Effector memory CD8-positive, alpha-beta T cell (primary cell): ENCODE results near the gene CETP.

Experiments
- ATAC-seq: fragments of 150-1000 bp; cut with Tn5 transposase; replicated peaks from 2 replicates; pipeline ENCODE4 v1.10.0; 2021; ENCODE audit warnings: mild to moderate bottlenecking, moderate library complexity
- DNase-seq, 3 experiments: peaks; one replicate each; pipeline ENCODE4 v3.0.0; 2021
- H3K27ac Mint-ChIP-seq, 2 donors: one replicate each; pipeline ENCODE4 v1.8.0; 2022; ENCODE audit warnings: mild to moderate bottlenecking in 2 of 2, mixed read lengths in 2 of 2, moderate library complexity in 2 of 2
- H3K27me3 Mint-ChIP-seq, 2 donors: one replicate each; pipeline ENCODE4 v1.8.0; 2022; ENCODE audit warnings: mixed read lengths in 2 of 2
- H3K36me3 Mint-ChIP-seq: one replicate; pipeline ENCODE4 v1.8.0; 2022; ENCODE audit warnings: mild to moderate bottlenecking, moderate library complexity, mixed read lengths; ENCODE audit not compliant: insufficient read depth
- H3K4me1 Mint-ChIP-seq, 2 donors: one replicate each; pipeline ENCODE4 v1.8.0; 2022; ENCODE audit warnings: low read depth in 2 of 2, mixed read lengths in 2 of 2
- H3K4me3 Mint-ChIP-seq, 2 donors: one replicate each; pipeline ENCODE4 v1.8.0; 2022; ENCODE audit warnings: mild to moderate bottlenecking in 2 of 2, mixed read lengths in 2 of 2, moderate library complexity in 2 of 2
- H3K9me3 Mint-ChIP-seq, 2 donors: one replicate each; pipeline ENCODE4 v1.8.0; 2022; ENCODE audit warnings: mixed read lengths in 2 of 2

CETP gene

GRCh38 chr16:57007050-57007449 lies 45.3 kb downstream of the CETP start:
- H3K36me3 Mint-ChIP-seq: peaks cover 83% of the 10 kb centered on the region
- no peaks in the 10 kb centered on the region for H3K9me3 Mint-ChIP-seq
- peaks cover 61 to 73% of the 10 kb centered on the region in 2 donors for H3K4me1 Mint-ChIP-seq
- no peaks in the 10 kb centered on the region for H3K27me3 Mint-ChIP-seq
- peak overlapping the region; percentile 87 to 93 for H3K27ac Mint-ChIP-seq
- no peak for DNase-seq
- H3K4me3 Mint-ChIP-seq: peak overlapping the region; percentile 33 to 71
- no peak for ATAC-seq

GRCh38 chr16:57007530-57007929 lies 45.8 kb downstream of the CETP start:
- Mint-ChIP-seq H3K27ac (peak overlapping the region; percentile 87 to 93), H3K27me3 (no peaks in the 10 kb centered on the region), H3K4me3 (peak overlapping the region; percentile 33 to 71), H3K4me1 (peaks cover 63 to 74% of the 10 kb centered on the region in 2 donors), H3K9me3 (no peaks in the 10 kb centered on the region), H3K36me3 (peaks cover 86% of the 10 kb centered on the region)
- ATAC-seq (no peak), DNase-seq (no peak)

GRCh38 chr16:57008440-57008839 lies 46.7 kb downstream of the CETP start:
- Mint-ChIP-seq H3K4me3 (peak overlapping the region; percentile 61 to 86), H3K36me3 (peaks cover 79% of the 10 kb centered on the region)

GRCh38 chr16:57009643-57010170 lies 48.0 kb downstream of the CETP start:
- no peak for DNase-seq

More at GRCh38 chr16:57008440-57008839, 46.7 kb downstream of the CETP start:
- peaks cover 57 to 67% of the 10 kb centered on the region in 2 donors for H3K4me1 Mint-ChIP-seq
- DNase-seq (no peak), ATAC-seq (no peak)
- H3K27ac Mint-ChIP-seq: peak overlapping the region; percentile 67 to 96
- H3K27me3 Mint-ChIP-seq: no peaks in the 10 kb centered on the region
- H3K9me3 Mint-ChIP-seq: no peaks in the 10 kb centered on the region

GRCh38 chr16:57012353-57012752 lies 50.6 kb downstream of the CETP start:
- Mint-ChIP-seq H3K36me3 (peaks cover 73% of the 10 kb centered on the region), H3K27ac (peak overlapping the region; percentile 56 to 96), H3K27me3 (no peaks in the 10 kb centered on the region), H3K9me3 (no peaks in the 10 kb centered on the region), H3K4me1 (peaks cover 49 to 66% of the 10 kb centered on the region in 2 donors), H3K4me3 (peak overlapping the region; percentile 65 to 86)
- DNase-seq (no peak), ATAC-seq (no peak)

More at GRCh38 chr16:57009643-57010170, 48.0 kb downstream of the CETP start:
- Mint-ChIP-seq H3K4me1 (peaks cover 54 to 66% of the 10 kb centered on the region in 2 donors), H3K9me3 (no peaks in the 10 kb centered on the region), H3K4me3 (peak overlapping the region; percentile 61 to 86), H3K27ac (peak overlapping the region; percentile 67 to 96), H3K27me3 (no peaks in the 10 kb centered on the region), H3K36me3 (peaks cover 78% of the 10 kb centered on the region)
- ATAC-seq: peak; percentile 22

GRCh38 chr16:57013229-57013628 lies 51.5 kb downstream of the CETP start:
- peaks cover 50 to 73% of the 10 kb centered on the region in 2 donors for H3K4me1 Mint-ChIP-seq
- DNase-seq (no peak), ATAC-seq (no peak)
- no peaks in the 10 kb centered on the region for H3K9me3 Mint-ChIP-seq
- peak overlapping the region; percentile 70 to 71 for H3K4me3 Mint-ChIP-seq
- H3K36me3 Mint-ChIP-seq: peaks cover 71% of the 10 kb centered on the region
- peak overlapping the region; percentile 95 to 96 for H3K27ac Mint-ChIP-seq
- H3K27me3 Mint-ChIP-seq: no peaks in the 10 kb centered on the region

- Mint-ChIP-seq H3K27ac (peak overlapping the region; percentile 95 to 96), H3K4me3 (peak overlapping the region; percentile 70 to 71), H3K9me3 (no peaks in the 10 kb centered on the region), H3K36me3 (peaks cover 71% of the 10 kb centered on the region), H3K4me1 (peaks cover 51 to 73% of the 10 kb centered on the region in 2 donors), H3K27me3 (no peaks in the 10 kb centered on the region)
- DNase-seq (no peak), ATAC-seq (no peak)
These were observed 52.2 kb downstream of the CETP start for GRCh38 chr16:57013902-57014301.

GRCh38 chr16:57016301-57016700 lies 54.6 kb downstream of the CETP start:
- peaks cover 76% of the 10 kb centered on the region for H3K36me3 Mint-ChIP-seq

GRCh38 chr16:57016831-57017230 lies 55.1 kb downstream of the CETP start:
- Mint-ChIP-seq H3K27me3 (no peaks in the 10 kb centered on the region), H3K4me1 (peaks cover 58 to 76% of the 10 kb centered on the region in 2 donors), H3K4me3 (peak overlapping the region; percentile 3 to 6), H3K27ac (peak overlapping the region; percentile 80 to 95), H3K9me3 (no peaks in the 10 kb centered on the region), H3K36me3 (peaks cover 77% of the 10 kb centered on the region)
- no peak for DNase-seq
- no peak for ATAC-seq

More at GRCh38 chr16:57016301-57016700, 54.6 kb downstream of the CETP start:
- H3K9me3 Mint-ChIP-seq: no peaks in the 10 kb centered on the region
- peak overlapping the region; percentile 80 to 95 for H3K27ac Mint-ChIP-seq
- no peak for DNase-seq
- H3K4me1 Mint-ChIP-seq: peaks cover 54 to 72% of the 10 kb centered on the region in 2 donors
- peak overlapping the region in 1 of 2 donors; percentile 3 for H3K4me3 Mint-ChIP-seq
- no peaks in the 10 kb centered on the region for H3K27me3 Mint-ChIP-seq
- ATAC-seq: no peak

- peak overlapping the region; percentile 80 to 95 for H3K27ac Mint-ChIP-seq
- H3K4me1 Mint-ChIP-seq: peaks cover 59 to 76% of the 10 kb centered on the region in 2 donors
- peaks cover 77% of the 10 kb centered on the region for H3K36me3 Mint-ChIP-seq
- H3K9me3 Mint-ChIP-seq: no peaks in the 10 kb centered on the region
- H3K27me3 Mint-ChIP-seq: no peaks in the 10 kb centered on the region
- ATAC-seq (no peak), DNase-seq (no peak)
- H3K4me3 Mint-ChIP-seq: peak overlapping the region in 1 of 2 donors; percentile 6
These were observed 55.5 kb downstream of the CETP start for GRCh38 chr16:57017251-57017650.

GRCh38 chr16:57019746-57020145 lies 58.0 kb downstream of the CETP start:
- Mint-ChIP-seq H3K36me3 (peaks cover 86% of the 10 kb centered on the region), H3K27ac (peak overlapping the region; percentile 50 to 92), H3K4me1 (peaks cover 69 to 84% of the 10 kb centered on the region in 2 donors), H3K9me3 (no peaks in the 10 kb centered on the region), H3K4me3 (no peak overlapping the region), H3K27me3 (no peaks in the 10 kb centered on the region)
- DNase-seq (no peak), ATAC-seq (no peak)

GRCh38 chr16:57020651-57021050 lies 58.9 kb downstream of the CETP start:
- H3K27me3 Mint-ChIP-seq: no peaks in the 10 kb centered on the region
- H3K9me3 Mint-ChIP-seq: no peaks in the 10 kb centered on the region
- peaks cover 67 to 77% of the 10 kb centered on the region in 2 donors for H3K4me1 Mint-ChIP-seq
- no peak overlapping the region for H3K4me3 Mint-ChIP-seq
- DNase-seq (no peak), ATAC-seq (no peak)
- peak overlapping the region in 1 of 2 donors; percentile 92 for H3K27ac Mint-ChIP-seq
- H3K36me3 Mint-ChIP-seq: peaks cover 88% of the 10 kb centered on the region

- no peaks in the 10 kb centered on the region for H3K27me3 Mint-ChIP-seq
- H3K4me1 Mint-ChIP-seq: peaks cover 68 to 78% of the 10 kb centered on the region in 2 donors
- H3K9me3 Mint-ChIP-seq: no peaks in the 10 kb centered on the region
- H3K27ac Mint-ChIP-seq: peak overlapping the region in 1 of 2 donors; percentile 93
- DNase-seq (no peak), ATAC-seq (no peak)
- H3K36me3 Mint-ChIP-seq: peaks cover 93% of the 10 kb centered on the region
- peak overlapping the region; percentile 75 to 77 for H3K4me3 Mint-ChIP-seq
These were observed 60.0 kb downstream of the CETP start for GRCh38 chr16:57021757-57022156.

- DNase-seq (no peak), ATAC-seq (peak; percentile 38)
- Mint-ChIP-seq H3K4me1 (peaks cover 70 to 79% of the 10 kb centered on the region in 2 donors), H3K27ac (peak overlapping the region; percentile 90 to 93), H3K4me3 (peak overlapping the region; percentile 75 to 77), H3K27me3 (no peaks in the 10 kb centered on the region), H3K36me3 (peaks cover 91% of the 10 kb centered on the region), H3K9me3 (no peaks in the 10 kb centered on the region)
These were observed 60.7 kb downstream of the CETP start for GRCh38 chr16:57022445-57022844.
